HK-2 (cell line): ENCODE results near the gene HDHD2.

Experiments
- DNase-seq: peaks from one replicate; pipeline ENCODE4 v3.0.0-alpha.2; 2018; ENCODE audit not compliant: unreplicated experiment

HDHD2 gene

DNA sequence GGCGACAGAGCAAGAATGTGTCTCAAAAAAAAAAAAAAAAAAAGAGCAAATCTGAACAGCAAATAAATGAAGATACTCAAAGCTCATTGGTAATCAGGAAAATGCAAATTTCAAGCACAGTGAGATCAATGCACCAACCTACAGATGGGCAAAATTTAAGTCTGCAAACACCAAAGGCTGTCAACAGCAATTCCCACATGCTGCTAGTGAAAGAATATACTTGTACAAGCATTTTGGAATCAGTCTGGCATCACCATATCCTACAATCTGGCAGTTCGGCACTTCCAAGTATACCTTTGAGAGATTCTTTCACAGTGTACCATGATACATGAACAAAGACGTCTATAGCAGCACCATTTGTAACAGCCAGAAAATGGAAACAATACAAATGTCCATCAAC lies 4.1 kb downstream of the HDHD2 start:
- DNase-seq, result no peak

DNA sequence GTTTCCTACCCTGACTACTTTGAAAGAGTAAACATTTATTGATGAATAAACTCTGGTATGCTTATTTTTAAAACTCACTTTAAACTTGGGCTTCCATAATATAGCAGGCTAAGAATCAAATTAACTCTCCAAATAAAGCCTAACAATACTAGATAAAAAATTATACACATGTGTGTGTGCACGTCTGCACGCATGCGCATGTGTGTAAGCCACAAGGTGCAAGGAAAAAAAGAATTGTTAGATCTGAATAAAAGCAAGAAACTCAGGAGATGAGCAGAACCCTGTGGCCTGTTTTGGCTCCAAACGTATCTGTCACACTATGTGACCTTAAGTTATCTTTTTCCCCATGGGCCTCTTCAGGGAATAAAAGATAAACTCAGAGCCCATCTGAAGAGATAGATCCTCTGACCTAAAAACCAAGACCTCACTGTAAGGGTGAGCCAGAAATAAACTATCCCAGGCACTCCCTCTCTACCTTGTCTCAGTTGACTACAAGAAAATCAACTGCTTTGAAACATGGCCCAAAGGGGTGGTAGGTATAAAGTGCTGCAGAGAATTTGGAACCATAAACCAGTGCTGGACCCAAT lies 6.3 kb downstream of the HDHD2 start:
- DNase-seq, result no peak

DNA sequence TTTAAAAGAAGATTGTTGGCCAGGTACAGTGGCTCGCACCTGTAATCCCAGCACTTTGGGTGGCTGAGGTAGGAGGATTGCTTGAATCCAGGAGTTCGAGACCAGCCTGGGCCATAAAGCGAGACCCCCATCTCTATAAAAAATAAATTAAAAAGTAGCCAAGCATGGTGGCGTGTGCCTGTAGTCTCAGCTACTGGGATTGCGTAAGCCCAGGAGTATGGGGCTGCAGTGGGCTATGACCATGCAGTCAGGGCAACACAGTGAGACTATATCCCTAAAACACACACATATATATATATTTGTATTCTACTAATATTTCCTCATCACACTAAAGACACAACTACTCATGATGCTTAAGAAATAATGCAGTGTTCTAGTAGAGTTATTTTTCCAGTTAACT lies 7.1 kb downstream of the HDHD2 start:
- DNase-seq, result no peak

DNA sequence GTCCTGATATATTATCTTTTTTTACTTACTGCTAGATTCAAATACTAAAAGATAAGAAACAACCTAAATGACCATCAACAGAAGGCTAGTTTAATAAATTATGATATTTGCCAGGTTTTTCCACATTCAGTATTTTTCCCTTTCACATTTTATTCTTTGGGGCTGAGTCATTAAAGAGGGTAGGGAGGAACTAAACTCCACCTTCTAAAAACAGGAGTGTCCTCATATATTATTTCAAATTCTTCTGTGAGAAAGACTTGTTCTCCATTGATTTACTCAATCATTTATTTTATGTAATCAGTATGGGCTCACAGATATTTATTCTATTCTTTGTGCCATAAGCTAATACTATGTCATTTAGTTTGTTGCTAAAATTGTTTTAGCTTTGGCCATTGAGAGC lies 9.0 kb downstream of the HDHD2 start:
- no peak for DNase-seq

DNA sequence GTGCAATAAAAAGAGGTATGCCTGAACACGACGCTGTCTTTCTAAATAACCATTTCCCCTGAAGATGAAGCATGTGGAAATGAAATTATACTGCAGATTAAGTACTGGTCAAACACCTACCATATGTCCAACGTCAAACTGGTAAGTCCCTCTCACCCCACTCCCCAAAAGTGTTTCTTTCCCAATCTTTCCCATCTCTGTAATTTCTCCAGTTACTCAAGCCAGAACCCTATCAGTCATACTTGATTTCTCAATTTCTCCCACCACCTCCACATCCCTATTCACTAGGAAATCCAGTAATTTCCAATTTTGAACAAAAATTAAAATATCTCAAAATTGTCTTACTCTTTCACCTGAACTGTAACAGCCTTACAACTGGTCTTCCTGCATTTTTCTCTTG lies 29.2 kb downstream of the HDHD2 start:
- no peak for DNase-seq

DNA sequence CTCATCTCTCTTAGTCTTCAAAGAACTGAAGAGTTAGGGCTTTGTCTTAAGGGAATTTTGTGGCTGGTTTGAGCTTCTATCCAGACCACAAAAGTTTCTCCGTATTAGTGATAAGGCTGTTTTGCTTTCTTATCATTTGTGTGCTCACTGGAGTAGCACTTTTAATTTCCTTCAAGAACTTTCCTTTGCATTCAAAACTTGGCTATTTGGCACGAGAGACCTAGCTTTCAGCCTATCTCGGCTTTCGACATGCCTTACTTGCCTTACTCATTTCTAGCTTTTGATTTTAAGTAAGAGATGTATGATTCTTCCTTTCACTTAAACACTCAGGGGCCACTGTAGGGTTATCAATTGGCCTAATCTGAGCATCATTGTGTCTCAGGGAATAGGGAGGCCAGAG lies 29.9 kb downstream of the HDHD2 start:
- no peak for DNase-seq

DNA sequence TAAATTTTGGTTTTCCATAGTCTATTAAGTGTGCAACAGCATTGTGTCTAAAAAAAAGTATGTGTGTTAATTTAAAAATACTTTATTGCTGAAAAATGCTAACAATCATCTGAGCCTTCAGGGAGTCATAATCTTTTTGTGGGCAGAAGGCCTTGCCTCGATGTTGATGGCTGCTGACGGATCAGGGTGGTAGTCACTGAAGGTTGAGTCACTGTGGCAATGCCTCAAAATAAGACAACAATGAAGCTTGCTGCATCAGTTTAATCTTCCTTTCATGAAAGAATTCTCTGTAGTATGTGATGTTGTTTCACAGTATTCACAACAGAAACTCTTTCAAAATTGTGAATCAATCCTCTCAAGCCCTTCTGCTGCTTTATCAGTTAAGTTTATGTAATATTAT lies 31.3 kb downstream of the HDHD2 start:
- DNase-seq, result no peak

DNA sequence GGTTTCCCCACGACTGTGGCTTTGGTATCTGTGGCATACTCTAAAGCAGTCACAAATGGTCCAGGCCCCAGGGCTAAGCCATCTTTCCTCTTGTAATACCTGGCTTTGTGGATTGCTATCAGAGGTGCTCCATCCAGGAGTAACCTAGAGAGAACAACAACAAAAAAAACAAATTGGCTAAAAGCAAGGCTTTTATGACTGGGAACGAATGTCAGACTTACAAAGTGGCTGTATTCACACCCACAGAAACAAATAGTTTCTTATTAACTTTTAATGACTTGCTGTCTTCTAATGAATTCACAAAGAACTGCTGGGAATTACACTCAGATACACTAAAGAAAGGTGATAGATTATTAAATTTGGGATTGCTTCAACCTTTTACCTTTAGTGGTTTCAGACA lies 35.1 kb downstream of the HDHD2 start:
- DNase-seq, result no peak

DNA sequence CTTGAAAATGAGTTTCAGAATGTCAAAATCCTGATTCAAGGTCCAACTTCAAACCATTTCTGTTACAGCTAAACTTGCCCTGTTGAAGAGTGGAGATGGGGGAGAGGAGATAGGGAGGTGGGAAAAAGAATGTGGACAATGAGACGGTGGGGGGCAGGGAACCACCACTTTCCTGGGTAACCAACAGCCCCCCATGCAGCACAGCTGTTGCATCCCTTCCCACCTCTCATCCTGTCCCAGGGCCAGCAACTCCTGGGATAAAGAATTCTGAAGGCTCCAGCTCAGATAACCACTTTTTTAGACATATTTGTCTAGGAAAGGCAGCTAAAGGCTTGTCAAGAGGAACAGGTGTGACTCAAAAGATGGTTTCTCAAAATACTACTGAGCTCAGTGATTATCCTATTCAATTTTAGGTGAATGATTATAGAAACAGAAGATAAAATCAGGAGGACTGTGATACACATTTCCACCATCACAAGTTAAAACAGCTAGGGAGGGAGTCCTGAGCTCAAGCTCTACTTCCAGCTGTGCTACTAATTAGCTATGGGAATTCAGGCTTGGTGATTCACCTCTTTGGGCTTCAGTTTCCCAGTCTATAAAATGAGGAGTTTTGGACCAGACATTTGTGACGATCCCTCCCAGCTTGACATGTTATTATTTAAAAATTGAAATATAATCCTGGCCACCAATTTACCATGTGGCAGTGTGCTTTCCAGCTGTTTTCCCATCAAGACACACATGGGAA lies 36.3 kb downstream of the HDHD2 start:
- DNase-seq, result no peak

DNA sequence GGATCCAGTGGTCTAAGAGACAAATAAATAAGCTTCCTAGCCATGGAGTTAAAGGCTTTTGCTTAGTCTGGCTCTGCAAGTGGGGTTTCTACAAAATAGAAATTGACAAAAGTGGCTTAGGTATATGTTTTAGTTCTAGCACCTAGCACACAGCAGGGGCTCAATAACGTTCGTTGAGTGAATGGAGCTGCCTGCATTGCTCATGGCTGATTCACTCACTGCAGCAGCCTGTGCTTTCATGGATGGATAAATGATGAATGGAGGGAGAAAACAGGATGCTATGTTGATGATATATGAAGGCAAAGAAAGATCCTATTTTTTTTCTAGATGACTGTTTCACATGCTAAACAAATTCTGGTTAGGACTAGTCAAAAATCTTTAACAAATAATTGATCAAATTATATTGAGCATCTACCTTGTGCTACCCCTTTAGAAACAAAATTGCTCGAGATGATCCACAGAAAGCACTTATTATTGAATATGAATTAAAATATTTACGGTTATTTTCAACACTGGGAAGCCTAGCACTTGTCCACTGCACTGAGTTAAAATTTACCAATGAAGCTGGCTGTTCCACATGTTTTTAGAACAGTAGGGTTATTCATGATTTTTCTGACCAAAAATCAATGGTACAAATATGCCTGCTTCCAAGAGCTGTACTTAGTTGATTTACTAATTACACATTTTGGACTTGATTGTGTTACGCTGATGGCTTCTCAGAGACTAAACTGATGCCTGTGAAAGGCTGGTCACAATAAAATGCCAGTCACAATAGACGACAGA lies 39.6 kb downstream of the HDHD2 start:
- no peak for DNase-seq

DNA sequence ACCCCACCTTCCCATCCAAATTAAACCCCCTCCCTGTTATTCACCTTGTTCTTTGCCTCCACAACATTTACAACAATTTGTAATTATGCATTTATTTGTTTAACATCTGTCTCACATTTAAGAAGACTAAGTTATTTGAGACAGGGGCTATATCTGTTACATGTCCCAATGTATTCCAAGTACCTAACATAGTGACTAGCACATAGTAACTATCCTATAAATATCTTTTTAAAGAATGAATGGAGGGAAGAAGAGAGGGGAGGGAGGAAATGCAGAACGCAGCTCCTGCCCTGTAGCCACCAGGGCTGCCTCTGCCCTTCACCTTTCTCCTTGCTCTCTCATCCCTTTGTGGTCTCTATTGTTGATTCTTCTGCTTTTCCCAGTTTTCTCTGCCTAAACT lies 40.6 kb downstream of the HDHD2 start:
- no peak for DNase-seq

DNA sequence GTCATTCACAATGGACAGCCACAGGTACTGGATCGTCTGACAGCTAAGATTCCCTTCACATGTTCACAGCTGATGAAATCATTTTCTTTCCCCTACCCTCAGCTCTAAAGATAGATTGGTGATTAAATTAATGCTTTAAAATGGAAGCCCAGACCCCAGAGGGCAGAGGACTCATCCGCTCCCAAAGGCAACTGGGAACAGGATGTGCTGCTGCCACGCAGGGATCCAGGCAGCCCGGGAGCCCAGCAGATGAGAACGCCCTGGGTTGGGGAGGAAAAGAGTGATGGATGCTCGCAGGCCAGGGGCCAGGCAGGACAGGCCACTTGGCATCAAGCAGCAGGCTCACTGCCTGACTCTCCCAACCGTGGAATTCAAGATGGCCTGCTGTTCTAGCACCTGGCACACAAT lies 41.3 kb downstream of the HDHD2 start:
- DNase-seq, result no peak

DNA sequence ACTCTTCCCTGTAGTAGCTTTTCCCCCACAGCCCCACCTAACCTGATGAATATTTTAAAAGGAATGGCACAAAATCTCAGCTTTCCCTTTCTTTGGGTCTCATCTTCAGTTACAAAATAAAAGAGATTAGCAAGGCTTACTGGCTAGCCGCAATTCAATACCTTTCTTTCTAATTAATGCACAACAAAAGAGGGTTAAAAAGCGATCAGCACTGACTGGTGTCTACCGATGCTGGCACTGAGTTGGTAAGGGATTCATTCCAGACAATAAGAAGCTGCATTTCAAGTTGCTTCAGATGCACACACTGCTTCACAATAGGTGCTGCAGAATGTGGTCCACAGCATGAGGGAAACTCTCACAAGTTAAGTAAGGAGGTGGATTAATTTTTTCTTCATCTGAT lies 41.9 kb downstream of the HDHD2 start:
- no peak for DNase-seq

DNA sequence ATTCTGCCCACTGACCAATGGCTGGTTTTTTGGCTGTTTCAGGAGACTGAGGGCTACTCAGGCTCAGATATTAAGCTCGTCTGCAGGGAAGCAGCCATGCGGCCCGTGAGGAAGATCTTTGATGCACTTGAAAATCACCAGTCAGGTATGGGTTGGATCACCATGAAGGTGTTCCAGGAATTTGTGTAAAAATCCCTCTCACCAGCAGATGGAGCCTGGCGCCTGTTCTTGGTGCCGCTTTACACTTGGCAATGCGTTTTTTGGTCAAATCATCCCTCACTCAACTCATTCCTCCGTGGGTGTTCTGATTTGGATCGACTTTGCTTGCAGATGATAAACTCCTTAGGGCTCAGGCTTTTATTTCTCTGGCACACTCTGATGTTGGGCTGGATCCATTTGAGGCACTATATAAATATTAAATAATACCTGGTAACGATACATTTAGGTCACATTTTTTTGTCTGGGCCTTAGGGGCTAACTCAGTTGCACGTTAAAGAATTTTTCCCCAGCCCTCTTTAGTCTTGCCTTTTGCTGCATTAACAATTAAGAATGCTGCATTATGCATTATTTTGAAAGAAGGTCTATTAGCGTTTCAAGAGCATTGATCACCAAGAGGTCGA lies 50.0 kb downstream of the HDHD2 start:
- DNase-seq, result peak; percentile 39

DNA sequence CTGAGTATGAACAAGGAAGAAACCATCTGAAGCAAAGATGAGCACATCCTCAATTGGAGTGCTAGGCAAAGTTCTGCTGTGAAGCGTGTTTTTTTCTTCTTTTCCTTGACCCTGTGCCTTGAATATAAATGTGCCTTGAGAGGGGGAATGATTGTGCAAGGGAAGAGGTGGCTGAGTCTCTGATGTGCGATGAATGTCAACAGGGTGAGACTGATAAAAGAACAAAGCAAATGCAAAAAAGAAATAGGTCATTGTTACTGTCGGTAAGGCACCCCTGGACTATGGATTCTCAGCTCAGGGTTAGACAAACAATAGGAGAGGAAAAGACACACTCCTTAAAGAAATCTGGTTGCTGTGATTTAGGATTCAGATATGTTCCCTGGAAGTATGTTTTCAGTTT lies 54.5 kb downstream of the HDHD2 start:
- no peak for DNase-seq

DNA sequence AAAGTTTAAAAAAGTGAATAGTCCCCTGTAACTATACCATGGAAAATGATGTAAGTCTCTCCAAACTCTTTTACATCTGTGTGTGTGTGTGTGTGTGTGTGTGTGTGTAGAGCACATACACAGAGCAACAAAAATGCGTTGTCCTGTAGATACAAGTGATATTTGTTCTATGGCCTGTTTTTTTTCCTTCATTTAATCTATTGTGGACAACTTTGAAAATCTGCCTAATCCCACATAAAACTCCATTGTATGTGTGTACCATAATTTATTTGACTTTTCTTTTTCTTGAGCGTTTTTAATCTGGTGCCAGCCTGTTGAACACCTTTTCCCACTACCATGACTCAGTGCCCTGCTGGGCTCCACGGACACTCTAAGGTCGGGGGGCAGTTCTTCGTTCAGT lies 62.6 kb downstream of the HDHD2 start:
- no peak for DNase-seq

DNA sequence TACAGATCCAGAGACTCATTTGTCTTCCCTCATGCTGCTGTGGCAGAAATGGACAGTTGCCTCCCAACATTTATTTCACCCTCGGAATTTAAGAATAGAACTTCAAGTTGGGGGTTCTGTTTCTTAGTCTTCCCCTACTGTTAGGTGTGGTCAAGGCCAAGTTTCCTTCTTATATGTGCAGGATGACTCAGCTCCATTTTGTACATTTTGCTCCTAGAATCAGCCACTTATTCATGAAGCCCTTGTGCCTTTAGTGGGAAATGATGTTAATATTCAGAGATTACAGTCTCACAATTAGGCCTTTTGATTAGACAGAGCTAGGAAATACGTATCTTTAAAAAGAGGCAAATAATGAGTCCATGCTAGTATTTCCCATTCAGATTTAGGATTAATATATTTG lies 68.7 kb downstream of the HDHD2 start:
- no peak for DNase-seq

DNA sequence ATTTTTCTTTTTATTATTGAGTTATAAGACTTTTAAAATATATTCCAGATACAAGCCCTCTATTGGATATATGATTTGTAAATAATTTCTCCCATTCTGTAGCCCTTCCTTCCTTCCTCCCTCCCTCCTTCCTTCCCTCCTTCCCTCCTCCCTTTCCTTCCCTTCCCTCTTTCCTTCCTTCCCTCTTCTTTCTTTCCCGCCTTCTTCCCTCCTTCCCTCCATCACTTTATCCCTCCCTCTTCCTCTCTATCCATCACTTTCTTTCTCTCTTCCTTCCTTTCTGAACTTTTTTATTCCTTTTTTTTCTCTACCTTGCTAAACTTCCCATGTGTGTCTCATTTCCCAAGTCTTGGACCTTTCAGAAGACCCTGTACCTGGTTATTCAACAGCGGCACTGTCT lies 69.4 kb downstream of the HDHD2 start:
- DNase-seq, result no peak

DNA sequence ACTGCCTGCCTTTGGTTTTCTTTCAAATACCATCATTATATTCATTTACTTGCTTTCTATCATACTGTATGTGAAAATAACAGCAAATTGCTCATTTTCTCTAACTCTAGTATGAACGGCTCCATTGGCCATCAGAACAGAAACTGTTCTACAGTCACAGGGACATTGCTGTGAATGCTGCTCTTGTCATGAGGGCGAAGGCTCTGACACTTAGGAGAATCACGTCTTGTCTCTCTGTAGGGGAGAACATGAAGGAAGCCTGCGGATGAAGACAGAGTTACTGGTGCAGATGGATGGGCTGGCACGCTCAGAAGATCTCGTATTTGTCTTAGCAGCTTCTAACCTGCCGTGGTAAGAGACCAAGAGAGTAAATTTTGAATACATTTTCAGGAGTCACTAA lies 73.2 kb downstream of the HDHD2 start:
- no peak for DNase-seq

DNA sequence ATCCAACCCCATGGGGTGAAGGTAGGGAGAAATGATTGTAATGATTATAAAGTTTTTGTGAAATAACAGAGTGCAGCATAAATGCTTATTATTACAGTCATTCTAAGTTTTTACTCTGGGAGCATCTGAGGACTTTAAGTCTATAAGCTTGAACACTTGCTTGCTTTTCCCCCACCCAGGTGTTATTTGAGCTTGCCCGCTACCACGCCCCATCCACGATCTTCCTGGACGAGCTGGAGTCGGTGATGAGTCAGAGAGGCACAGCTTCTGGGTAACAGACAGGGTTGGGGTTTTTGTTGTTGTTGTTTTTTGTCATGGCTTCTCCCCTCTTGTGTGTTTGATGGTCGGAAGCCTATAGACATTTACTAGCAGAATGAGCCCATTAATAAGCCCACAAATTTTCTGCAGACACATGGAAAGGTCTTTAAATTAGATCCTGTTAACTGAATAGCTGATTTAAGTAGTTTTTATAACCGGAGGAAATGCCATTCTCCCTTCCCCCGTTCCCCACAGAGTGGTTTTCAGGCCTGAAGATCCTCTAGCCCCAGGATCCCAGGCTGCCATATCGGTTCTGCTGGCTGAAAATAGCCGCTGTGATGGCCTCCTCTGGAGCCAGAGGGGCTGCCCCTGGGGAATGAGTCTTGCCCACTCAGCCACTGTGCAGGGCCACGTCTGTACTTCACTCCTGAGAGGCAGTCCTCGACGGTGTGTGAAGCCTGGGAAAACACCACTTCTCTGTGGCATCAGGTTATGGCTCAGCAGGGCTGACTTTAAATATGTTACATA lies 75.0 kb downstream of the HDHD2 start:
- no peak for DNase-seq

DNA sequence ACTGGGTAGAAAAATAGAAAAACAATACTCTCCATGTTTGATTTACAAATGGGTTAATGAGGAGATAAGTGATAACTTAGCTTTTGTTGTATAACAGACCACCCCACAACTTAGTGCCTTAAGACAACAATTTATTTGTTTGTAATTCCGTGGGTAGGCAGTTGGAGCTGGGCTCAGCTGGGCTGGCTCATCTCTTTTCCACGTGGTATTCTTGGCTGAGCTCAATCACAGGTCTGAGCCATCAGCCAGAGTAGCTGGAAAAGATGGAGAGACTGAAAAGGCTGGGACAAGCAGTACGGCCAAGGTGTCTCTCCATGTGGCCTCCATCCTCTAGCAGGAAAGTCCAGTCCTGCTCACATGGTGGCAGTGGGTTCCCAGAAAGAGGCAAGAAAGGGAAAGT lies 82.7 kb downstream of the HDHD2 start:
- DNase-seq, result no peak

DNA sequence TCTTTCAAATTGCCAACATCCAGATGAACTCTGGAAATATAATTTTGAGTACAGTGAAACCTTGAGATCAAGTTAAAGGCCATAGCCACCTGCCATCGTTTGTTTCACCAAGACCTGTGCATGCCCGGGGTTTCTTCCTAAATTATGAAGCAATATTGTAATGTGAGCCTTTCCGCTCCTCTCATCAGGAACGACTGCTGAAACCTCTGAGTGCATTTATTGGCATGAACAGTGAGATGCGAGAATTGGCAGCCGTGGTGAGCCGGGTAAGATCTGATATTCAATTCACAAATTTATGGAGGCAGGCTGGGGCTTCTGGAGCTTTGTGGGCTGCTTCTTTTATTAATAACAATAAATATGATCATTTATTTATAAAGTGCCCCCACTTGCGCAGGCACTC lies 87.2 kb downstream of the HDHD2 start:
- no peak for DNase-seq
